LNCAP (cell line): ENCODE data around the gene TRIM3.

Experiments
- CTCF ChIP-seq: fragments of 450-650 bp; IDR thresholded peaks from 2 replicates; pipeline ENCODE4 v1.5.1; 2017; ENCODE audit warnings: mild to moderate bottlenecking

TRIM3 gene

GRCh38 chr11:6498544-6498943, 24.8 kb upstream of the TRIM3 start:
- no peak for TF ChIP-seq CTCF

GRCh38 chr11:6498121-6498520, 24.4 kb upstream of the TRIM3 start:
- TF ChIP-seq CTCF, result no peak

GRCh38 chr11:6497069-6497839, 23.5 kb upstream of the TRIM3 start, which contains the start of gene DNHD1:
TSS of gene DNHD1 (plus strand) at chr11:6497280. CDS start at chr11:6498216, 936 bp downstream.
- TF ChIP-seq CTCF, result no peak

GRCh38 chr11:6489306-6489705, 15.6 kb upstream of the TRIM3 start:
- no peak for TF ChIP-seq CTCF

- TF ChIP-seq CTCF, result no peak
These were observed 15.1 kb upstream of the TRIM3 start for GRCh38 chr11:6488821-6489220.

GRCh38 chr11:6488342-6488741, 14.6 kb upstream of the TRIM3 start:
- TF ChIP-seq CTCF, result no peak

GRCh38 chr11:6486938-6487337, 13.2 kb upstream of the TRIM3 start:
- TF ChIP-seq CTCF, result no peak
